Small intestine (tissue), 7 donors: ENCODE data around the gene ZNF106. TPM values are rescaled to one million over a fixed set of nuclear protein-coding genes. Genes with fewer than 3 reads are reported as not detected.

Experiments
- DNase-seq, 2 donors: peaks; one replicate each; pipeline versions ENCODE4 v3.0.0 to v3.0.0-alpha.2; 2013
- FAIRE-seq: peaks from 2 replicates; lab custom pipeline; 2012; peaks lifted over from hg19 to GRCh38; lab: Jason Lieb, UNC
- H3K27ac ChIP-seq, 3 donors: one replicate each; pipeline ENCODE4 v1.5.1; 2013; ENCODE audit warnings: low read length in 2 of 3, mild to moderate bottlenecking in 2 of 3, control low read depth in 1 of 3, inconsistent platforms in 1 of 3, low read depth in 1 of 3, moderate library complexity in 1 of 3
- H3K27me3 ChIP-seq, 3 donors: one replicate each; pipeline ENCODE4 v1.6.1; 2013; ENCODE audit warnings: low read length in 3 of 3, inconsistent platforms in 1 of 3; ENCODE audit not compliant: control insufficient read depth in 3 of 3, insufficient read depth in 3 of 3
- H3K36me3 ChIP-seq, 3 donors: one replicate each; pipeline ENCODE4 v1.6.1; 2013; ENCODE audit warnings: low read length in 3 of 3, inconsistent platforms in 1 of 3, low read depth in 1 of 3, mild to moderate bottlenecking in 1 of 3, moderate library complexity in 1 of 3; ENCODE audit not compliant: control insufficient read depth in 3 of 3, insufficient read depth in 2 of 3
- H3K4me1 ChIP-seq, 3 donors: one replicate each; pipeline ENCODE4 v1.6.1; 2013; ENCODE audit warnings: low read length in 2 of 3, inconsistent platforms in 1 of 3, low read depth in 1 of 3, mild to moderate bottlenecking in 1 of 3, moderate library complexity in 1 of 3; ENCODE audit not compliant: control insufficient read depth in 3 of 3, insufficient read depth in 2 of 3
- H3K4me3 ChIP-seq, 3 donors: one replicate each; pipeline ENCODE4 v1.5.1; 2013; ENCODE audit warnings: low read length in 3 of 3, control low read depth in 1 of 3, inconsistent platforms in 1 of 3, low read depth in 1 of 3, mild to moderate bottlenecking in 1 of 3, moderate library complexity in 1 of 3
- H3K9me3 ChIP-seq, 2 donors: one replicate each; pipeline ENCODE4 v1.6.1; 2013; ENCODE audit warnings: low read depth in 1 of 2, low read length in 1 of 2; ENCODE audit not compliant: control insufficient read depth in 2 of 2, insufficient read depth in 1 of 2
- WGBS, 3 donors: extraction: QIAGEN DNeasy Blood & Tissue Kit; methylation state at CpG; one replicate each; pipeline ENCODE4 v1.1.7; 2013; 5-methylcytosine and 5-hydroxymethylcytosine counted together
- polyA plus RNA-seq, 4 donors: library from polyadenylated mRNA; stranded (reverse) in 3 of 4; unstranded in 1 of 4; fragments of 200-250 nt in 3 of 4; fragments of 120-200 nt in 1 of 4; gene quantifications; one replicate each; pipeline versions ENCODE4 v1.2.1 to v1.2.3, GENCODE V29; 2013
- donor health status: healthy with polysubstance abuse.
- donor health status: control.
- donor health status: control.
- donor health status: Bipolar disorder and iron deficiency.
- donor health status: healthy.

Gene ZNF106
- polyA plus RNA-seq, 4 donors, result 8.3 to 29.4 (median 13.5) TPM

GRCh38 chr15:42465520-42466259, 25.3 kb downstream of the ZNF106 start:
- DNase-seq (peak in 1 of 2 donors; percentile 40), FAIRE-seq (no peak)
- no peak overlapping the region for H3K4me3 ChIP-seq
- H3K36me3 ChIP-seq, result peaks cover 0 to 24% (median 12%) of the 10 kb centered on the region in 3 donors
- no peaks in the 10 kb centered on the region for H3K4me1 ChIP-seq
- H3K27me3 ChIP-seq, result no peaks in the 10 kb centered on the region
- 72 to 79% (median 78%) methylated on average over 8 of the region's 8 CpGs for WGBS, 3 donors
- H3K9me3 ChIP-seq, result no peaks in the 10 kb centered on the region
- no peak overlapping the region for H3K27ac ChIP-seq

GRCh38 chr15:42461261-42461660, 29.7 kb downstream of the ZNF106 start:
- Histone ChIP-seq H3K27me3 (no peaks in the 10 kb centered on the region), H3K9me3 (no peaks in the 10 kb centered on the region), H3K27ac (no peak overlapping the region), H3K4me1 (peaks cover 0 to 3% (median 0%) of the 10 kb centered on the region in 3 donors), H3K36me3 (peaks cover 0 to 13% (median 11%) of the 10 kb centered on the region in 3 donors), H3K4me3 (no peak overlapping the region)
- FAIRE-seq (no peak), DNase-seq (no peak)
- WGBS, 3 donors, result 62 to 78% (median 75%) methylated on average over 3 of the region's 3 CpGs

- H3K9me3 ChIP-seq, result no peaks in the 10 kb centered on the region
- peak overlapping the region in 2 of 3 donors; percentile 50 to 90 for H3K27ac ChIP-seq
- 51 to 89% (median 86%) methylated on average over 7 to 8 of the region's 8 CpGs for WGBS, 3 donors
- H3K4me1 ChIP-seq, result peaks cover 0 to 3% (median 0%) of the 10 kb centered on the region in 3 donors
- H3K36me3 ChIP-seq, result peaks cover 0 to 6% (median 4%) of the 10 kb centered on the region in 3 donors
- no peak overlapping the region for H3K4me3 ChIP-seq
- no peaks in the 10 kb centered on the region for H3K27me3 ChIP-seq
- DNase-seq (peak in 1 of 2 donors; percentile 48), FAIRE-seq (no peak)
These were observed 33.2 kb downstream of the ZNF106 start for GRCh38 chr15:42457445-42458442.

GRCh38 chr15:42456971-42457370, 34.0 kb downstream of the ZNF106 start:
- WGBS, 3 donors, result 50 to 76% (median 75%) methylated on average over 3 of the region's 3 CpGs
- FAIRE-seq (no peak), DNase-seq (no peak)
- Histone ChIP-seq H3K36me3 (peaks cover 0 to 9% (median 4%) of the 10 kb centered on the region in 3 donors), H3K9me3 (no peaks in the 10 kb centered on the region), H3K27me3 (no peaks in the 10 kb centered on the region), H3K4me3 (no peak overlapping the region), H3K27ac (peak overlapping the region in 2 of 3 donors; percentile 50 to 90), H3K4me1 (peaks cover 0 to 3% (median 0%) of the 10 kb centered on the region in 3 donors)

GRCh38 chr15:42456531-42456930, 34.4 kb downstream of the ZNF106 start:
- Histone ChIP-seq H3K36me3 (peaks cover 2 to 12% (median 4%) of the 10 kb centered on the region in 3 donors), H3K4me1 (peaks cover 0 to 3% (median 0%) of the 10 kb centered on the region in 3 donors), H3K27ac (peak overlapping the region in 1 of 3 donors; percentile 24), H3K9me3 (no peaks in the 10 kb centered on the region), H3K4me3 (no peak overlapping the region), H3K27me3 (no peaks in the 10 kb centered on the region)
- FAIRE-seq, result no peak
- no peak for DNase-seq

GRCh38 chr15:42453826-42454225, 37.1 kb downstream of the ZNF106 start:
- H3K9me3 ChIP-seq, result no peaks in the 10 kb centered on the region
- H3K27me3 ChIP-seq, result no peaks in the 10 kb centered on the region
- H3K4me3 ChIP-seq, result no peak overlapping the region
- DNase-seq, result no peak
- H3K36me3 ChIP-seq, result peaks cover 10 to 21% (median 12%) of the 10 kb centered on the region in 3 donors
- no peak overlapping the region for H3K27ac ChIP-seq
- 90 to 97% (median 96%) methylated on average over 3 of the region's 3 CpGs for WGBS, 3 donors
- no peak for FAIRE-seq
- H3K4me1 ChIP-seq, result peaks cover 0 to 3% (median 0%) of the 10 kb centered on the region in 3 donors

GRCh38 chr15:42450425-42450790, 40.5 kb downstream of the ZNF106 start:
- Histone ChIP-seq H3K4me3 (no peak overlapping the region), H3K36me3 (peaks cover 17 to 37% (median 22%) of the 10 kb centered on the region in 3 donors), H3K4me1 (no peaks in the 10 kb centered on the region), H3K27me3 (no peaks in the 10 kb centered on the region), H3K9me3 (no peaks in the 10 kb centered on the region), H3K27ac (no peak overlapping the region)
- FAIRE-seq (no peak), DNase-seq (no peak)
- 93 to 97% (median 97%) methylated on average over 4 of the region's 4 CpGs for WGBS, 3 donors

- no peak overlapping the region for H3K27ac ChIP-seq
- H3K4me1 ChIP-seq, result no peaks in the 10 kb centered on the region
- DNase-seq (no peak), FAIRE-seq (no peak)
- no peaks in the 10 kb centered on the region for H3K9me3 ChIP-seq
- no peaks in the 10 kb centered on the region for H3K27me3 ChIP-seq
- H3K4me3 ChIP-seq, result no peak overlapping the region
- WGBS, 3 donors, result 95 to 97% (median 96%) methylated on average over 13 of the region's 13 CpGs
- peaks cover 17 to 37% (median 21%) of the 10 kb centered on the region in 3 donors for H3K36me3 ChIP-seq
These were observed 41.0 kb downstream of the ZNF106 start for GRCh38 chr15:42449770-42450424.
